IPS DF 6.9 (cell line): ENCODE measurements around the gene GAP43.

Source experiments
- DNase-seq: peaks from one replicate; pipeline ENCODE4 v3.0.0-alpha.2; 2013; ENCODE audit warnings: low read depth, low spot score
- H3K27ac ChIP-seq: one replicate; pipeline ENCODE4 v1.5.1; 2013; ENCODE audit warnings: low read length, control low read depth
- H3K27me3 ChIP-seq: 2 replicates; pipeline ENCODE4 v1.6.1; 2013; ENCODE audit warnings: mild to moderate bottlenecking, low read length; ENCODE audit not compliant: control insufficient read depth, insufficient read depth
- H3K36me3 ChIP-seq: 2 replicates; pipeline ENCODE4 v1.6.1; 2013; ENCODE audit warnings: low read length; ENCODE audit not compliant: control insufficient read depth, insufficient read depth
- H3K4me1 ChIP-seq: 2 replicates; pipeline ENCODE4 v1.6.1; 2013; ENCODE audit warnings: low read length; ENCODE audit not compliant: control insufficient read depth, insufficient read depth
- H3K4me3 ChIP-seq: 2 replicates; pipeline ENCODE4 v1.5.1; 2013; ENCODE audit warnings: mild to moderate bottlenecking, low read length
- H3K9me3 ChIP-seq: 2 replicates; pipeline ENCODE4 v1.6.1; 2013; ENCODE audit warnings: low read length, inconsistent platforms; ENCODE audit not compliant: control insufficient read depth, insufficient read depth
- WGBS: extraction: QIAGEN DNeasy Blood & Tissue Kit; methylation state at CpG from one replicate; pipeline ENCODE4 v1.1.7; 2013; ENCODE audit warnings: mixed read lengths, missing lambda C conversion rate; ENCODE audit not compliant: insufficient read length, insufficient coverage; 5-methylcytosine and 5-hydroxymethylcytosine counted together

The GAP43 gene

GRCh38 chr3:115623044-115623868, at the start of gene GAP43:
Gene GAP43, plus strand, starts transcription at chr3:115623510. Its CDS starts 180 bp downstream, at chr3:115623690.
- Histone ChIP-seq H3K4me1 (peaks cover 2% of the 10 kb centered on the region; the same call in 1 of the 2 replicates), H3K36me3 (no peaks in the 10 kb centered on the region), H3K27ac (no peak within 1 kb of the TSS), H3K4me3 (peak within 1 kb of the TSS; percentile 34; the same call in 1 of the 2 replicates), H3K9me3 (no peaks in the 10 kb centered on the region), H3K27me3 (no peaks in the 10 kb centered on the region)
- WGBS = no CpG with 5 or more reads among the region's 20 CpGs
- peak; percentile 55 for DNase-seq

DNA sequence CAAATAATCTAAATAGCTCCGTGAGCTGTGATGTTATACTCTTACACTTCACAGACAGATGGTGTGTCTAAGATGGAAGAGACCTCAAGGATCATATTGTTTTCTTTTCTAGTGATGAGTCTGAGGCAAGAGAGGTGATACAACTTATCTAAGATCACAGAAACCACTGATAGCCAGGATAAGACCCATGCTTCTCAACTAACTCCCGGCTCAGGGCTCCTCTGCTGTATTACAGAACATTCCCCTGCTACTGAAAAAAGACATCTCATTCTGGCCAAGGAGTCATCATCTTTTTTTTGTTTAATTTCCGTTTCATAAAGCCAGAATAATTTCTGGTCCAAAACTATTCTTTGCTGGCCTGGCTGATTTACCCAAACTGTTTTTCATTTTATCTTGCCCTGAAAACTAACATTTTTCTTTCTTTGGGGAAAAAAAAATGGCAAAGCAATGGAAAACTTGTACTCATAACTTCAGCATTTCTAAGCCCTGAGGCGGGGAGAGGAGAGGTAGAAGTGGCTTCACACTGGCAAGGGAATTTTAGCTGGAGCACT, 46.9 kb upstream of the GAP43 start:
- no peaks in the 10 kb centered on the region for H3K27me3 ChIP-seq
- WGBS = no CpG with 5 or more reads among the region's 4 CpGs
- no peak overlapping the region for H3K4me3 ChIP-seq
- no peak overlapping the region for H3K27ac ChIP-seq
- DNase-seq = no peak
- no peaks in the 10 kb centered on the region for H3K4me1 ChIP-seq
- no peaks in the 10 kb centered on the region for H3K36me3 ChIP-seq
- no peaks in the 10 kb centered on the region for H3K9me3 ChIP-seq

DNA sequence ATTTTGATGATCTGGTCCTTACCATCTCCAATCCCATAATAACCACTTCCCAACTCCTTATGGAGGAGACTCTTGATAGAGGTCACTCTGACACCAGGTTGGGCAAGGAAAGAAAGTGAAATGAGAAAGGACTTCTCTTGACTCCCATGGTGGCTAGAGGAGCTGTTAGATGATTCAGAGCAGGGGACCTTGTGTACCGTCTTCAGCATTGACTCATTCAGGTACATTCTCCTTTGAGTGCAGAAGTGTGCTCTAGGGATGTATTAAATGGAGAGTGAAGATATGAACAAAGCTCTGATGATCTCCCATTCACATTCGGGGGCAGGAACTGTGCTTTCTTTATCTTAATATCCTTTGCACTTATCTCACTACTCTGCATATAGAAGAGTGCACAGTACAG, 46.3 kb upstream of the GAP43 start:
- Histone ChIP-seq H3K27me3 (no peaks in the 10 kb centered on the region), H3K36me3 (no peaks in the 10 kb centered on the region), H3K4me1 (no peaks in the 10 kb centered on the region), H3K27ac (no peak overlapping the region), H3K9me3 (no peaks in the 10 kb centered on the region), H3K4me3 (no peak overlapping the region)
- no peak for DNase-seq
- WGBS = no CpG with 5 or more reads among the region's 2 CpGs

GRCh38 chr3:115578331-115578730, 45.0 kb upstream of the GAP43 start:
- H3K4me3 ChIP-seq = no peak overlapping the region
- no peaks in the 10 kb centered on the region for H3K9me3 ChIP-seq
- H3K27ac ChIP-seq = no peak overlapping the region
- no peak for DNase-seq
- no peaks in the 10 kb centered on the region for H3K36me3 ChIP-seq
- no peaks in the 10 kb centered on the region for H3K27me3 ChIP-seq
- no CpG with 5 or more reads among the region's 1 CpG for WGBS
- no peaks in the 10 kb centered on the region for H3K4me1 ChIP-seq

GRCh38 chr3:115580566-115580965, 42.7 kb upstream of the GAP43 start:
- no peak overlapping the region for H3K27ac ChIP-seq
- no peak overlapping the region for H3K4me3 ChIP-seq
- H3K27me3 ChIP-seq = no peaks in the 10 kb centered on the region
- no peaks in the 10 kb centered on the region for H3K9me3 ChIP-seq
- WGBS = no CpG with 5 or more reads among the region's 1 CpG
- DNase-seq = no peak
- no peaks in the 10 kb centered on the region for H3K36me3 ChIP-seq
- no peaks in the 10 kb centered on the region for H3K4me1 ChIP-seq

DNA sequence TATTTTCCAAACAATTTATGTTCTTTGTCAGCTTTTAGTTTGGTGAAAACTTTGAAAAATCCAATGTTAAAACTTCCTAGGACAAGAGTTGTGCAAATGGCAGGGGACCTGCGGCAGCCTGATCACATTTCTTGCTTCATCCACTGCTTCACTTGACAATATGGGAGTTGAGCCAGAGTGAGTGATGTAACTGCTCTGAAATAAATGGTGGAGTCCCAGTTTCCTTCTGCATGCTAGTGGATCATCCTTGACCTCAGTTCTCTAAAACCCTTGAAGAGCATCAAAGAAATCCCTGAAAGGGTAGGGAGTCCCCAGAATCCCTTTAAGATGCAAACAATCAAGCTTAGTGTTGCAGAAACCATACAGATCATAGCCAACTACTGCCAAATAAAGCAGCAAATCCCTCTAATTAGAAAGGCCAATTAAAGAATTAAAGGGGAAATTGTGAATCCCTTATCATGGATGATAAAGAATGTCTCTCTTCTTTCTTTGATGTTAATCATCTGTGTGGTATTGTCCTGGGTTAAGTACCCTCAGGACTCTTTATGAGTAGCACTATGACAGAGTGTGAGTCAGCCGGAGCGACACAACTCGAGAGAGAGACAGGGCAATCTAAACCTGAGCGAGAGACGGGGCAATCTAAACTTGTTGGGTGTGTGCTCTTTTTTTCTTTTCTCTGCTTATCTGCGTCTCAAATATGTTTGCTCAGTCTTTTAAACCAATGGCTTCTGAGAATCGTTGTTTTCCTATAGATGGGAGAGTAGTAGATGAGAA, 41.8 kb upstream of the GAP43 start:
- Histone ChIP-seq H3K4me1 (no peaks in the 10 kb centered on the region), H3K4me3 (no peak overlapping the region), H3K9me3 (no peaks in the 10 kb centered on the region), H3K27ac (no peak overlapping the region), H3K36me3 (no peaks in the 10 kb centered on the region), H3K27me3 (no peaks in the 10 kb centered on the region)
- WGBS = no CpG with 5 or more reads among the region's 8 CpGs
- no peak for DNase-seq

GRCh38 chr3:115588201-115589115, 34.9 kb upstream of the GAP43 start:
- no peaks in the 10 kb centered on the region for H3K9me3 ChIP-seq
- DNase-seq = no peak
- H3K36me3 ChIP-seq = no peaks in the 10 kb centered on the region
- H3K27me3 ChIP-seq = no peaks in the 10 kb centered on the region
- H3K4me3 ChIP-seq = no peak overlapping the region
- no peak overlapping the region for H3K27ac ChIP-seq
- no peaks in the 10 kb centered on the region for H3K4me1 ChIP-seq
- WGBS = no CpG with 5 or more reads among the region's 5 CpGs

DNA sequence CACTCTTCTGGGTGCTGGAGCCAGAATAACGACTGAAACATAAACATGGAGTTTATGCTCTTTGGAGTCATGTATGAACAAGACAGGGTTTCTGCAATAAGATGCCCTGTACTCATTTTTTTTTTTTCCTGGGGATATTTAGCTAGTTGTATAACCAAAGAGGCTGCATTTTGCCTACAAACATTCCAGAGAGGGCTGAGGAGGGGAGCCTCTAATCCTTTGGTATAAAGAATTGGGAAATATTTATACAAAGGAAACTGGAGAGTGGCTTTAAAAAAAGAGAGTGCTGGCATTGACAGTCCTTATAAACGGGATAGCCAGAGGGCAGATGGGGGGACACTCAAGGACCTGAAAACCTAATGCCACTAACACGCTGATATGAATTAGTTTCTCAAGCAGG, 32.4 kb upstream of the GAP43 start:
- no peaks in the 10 kb centered on the region for H3K4me1 ChIP-seq
- H3K4me3 ChIP-seq = no peak overlapping the region
- H3K36me3 ChIP-seq = no peaks in the 10 kb centered on the region

DNA sequence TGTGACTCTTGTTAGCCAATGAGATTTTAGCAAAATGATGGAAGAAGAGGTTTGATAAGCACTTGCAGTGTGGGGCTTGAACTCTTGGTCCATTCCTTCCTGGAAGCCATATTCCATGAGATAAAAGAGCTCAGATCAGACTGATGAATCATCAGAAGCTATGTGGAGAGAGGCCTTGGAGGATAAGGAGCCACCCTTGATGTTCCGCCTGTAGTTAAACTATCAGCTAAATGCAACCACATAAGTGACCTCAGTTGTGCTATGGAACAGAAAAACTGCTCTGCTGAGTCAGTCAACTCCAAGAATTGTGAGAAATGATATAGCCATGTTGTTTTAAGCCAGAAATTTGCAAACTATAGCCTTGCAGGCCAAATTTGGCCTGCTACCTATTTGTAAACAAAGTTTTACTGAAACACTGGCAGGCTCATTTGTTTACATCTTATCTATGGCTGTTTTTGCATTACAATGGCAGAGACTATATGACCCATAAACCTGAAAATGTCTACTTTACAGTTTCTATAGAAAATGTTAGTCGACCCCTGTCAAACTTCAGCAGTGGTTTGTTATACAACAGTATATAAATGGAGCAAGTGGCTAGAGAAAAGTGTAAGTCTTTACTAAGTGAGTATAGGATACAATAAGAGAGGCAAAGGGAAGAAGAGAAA, 27.6 kb upstream of the GAP43 start:
- Histone ChIP-seq H3K9me3 (no peaks in the 10 kb centered on the region), H3K27ac (no peak overlapping the region), H3K27me3 (no peaks in the 10 kb centered on the region; the same call in 1 of the 2 replicates), H3K4me3 (no peak overlapping the region), H3K36me3 (no peaks in the 10 kb centered on the region), H3K4me1 (no peaks in the 10 kb centered on the region)
- DNase-seq = no peak
- WGBS = no CpG with 5 or more reads among the region's 2 CpGs

More for the DNA sequence above, 32.4 kb upstream of the GAP43 start:
- no peak for DNase-seq
- WGBS = no CpG with 5 or more reads among the region's 3 CpGs
- Histone ChIP-seq H3K27me3 (no peaks in the 10 kb centered on the region; the same call in 1 of the 2 replicates), H3K9me3 (no peaks in the 10 kb centered on the region), H3K27ac (no peak overlapping the region)
